RWPE1 (cell line): ENCODE measurements around the gene CBX1.

Experiments used
- CTCF ChIA-PET: fragments of 350-600 bp; sonication (Branson Sonifier 250); formaldehyde crosslinking; extraction: SDS; loops from one replicate; lab custom pipeline; 2021; lab: Yijun Ruan, JAX
- POLR2A ChIA-PET: fragments of 400-600 bp; formaldehyde crosslinking; extraction: SDS; loops from one replicate; lab custom pipeline; 2020; ENCODE audit warnings: antibody characterized with exemption; ENCODE audit not compliant: low non-redundant PET; lab: Yijun Ruan, JAX
- DNase-seq: peaks from one replicate; pipeline ENCODE4 v3.0.0; 2012; ENCODE audit warnings: low spot score
- H3K27ac ChIP-seq: fragments of 450-650 bp; 2 replicates; pipeline ENCODE4 v1.5.1; 2017
- CTCF ChIP-seq: fragments of 450-650 bp; conservative IDR thresholded peaks from 2 replicates; pipeline ENCODE4 v1.5.1; 2017; ENCODE audit warnings: low read depth, mild to moderate bottlenecking

CBX1 gene

GRCh38 chr17:48023400-48024148 lies 77.7 kb downstream of the CBX1 start:
- ChIA-PET POLR2A (no interaction called here), CTCF (interaction anchor here (1.0 kb wide), 1 partner anchor 74 kb away, joined by 6 read pairs; no protein-coding TSS in a partner anchor)
- peak; percentile 79 for DNase-seq
- peak; percentile 74 for TF ChIP-seq CTCF
- H3K27ac ChIP-seq, result peak overlapping the region; percentile 98

- POLR2A ChIA-PET, result no interaction called here
- DNase-seq, result no peak
- no peak for TF ChIP-seq CTCF
- peak overlapping the region; percentile 98 for H3K27ac ChIP-seq
- CTCF ChIA-PET, result no interaction called here
Observed at GRCh38 chr17:48022901-48023300, 78.4 kb downstream of the CBX1 start.

- CTCF ChIA-PET, result interaction anchor here (0.6 to 0.8 kb wide), 3 partner anchors 58 to 419 kb away, joined by 4 read pairs; no protein-coding TSS in a partner anchor
- TF ChIP-seq CTCF, result no peak
- H3K27ac ChIP-seq, result no peak overlapping the region
- no peak for DNase-seq
- POLR2A ChIA-PET, result no interaction called here
Observed at GRCh38 chr17:48021934-48022333, 79.3 kb downstream of the CBX1 start.
